Activated naive CD8-positive, alpha-beta T cell treated with anti-CD3 and anti-CD28 coated beads, Interleukin-2, amount 10 ng/mL, durations not matched to agents 7 days and 5 days (primary cell): Measurements from ENCODE around the gene STOM. TPM values are rescaled to one million over a fixed set of nuclear protein-coding genes. Genes with fewer than 3 reads are reported as not detected.

Experiments used
- ATAC-seq: fragments of 150-1000 bp; cut with Tn5 transposase; one replicate; pipeline ENCODE4 v1.10.0; 2021; ENCODE audit warnings: low read depth, moderate library complexity
- POLR2A ChIA-PET: fragments of 350-600 bp; sonication (Branson Sonifier 250); formaldehyde crosslinking; loops from one replicate; lab custom pipeline; 2021; ENCODE audit warnings: antibody characterized with exemption; lab: Charles Lee
- DNase-seq: peaks from one replicate; pipeline ENCODE4 v3.0.0; 2021
- H3K27ac Mint-ChIP-seq: one replicate; pipeline ENCODE4 v1.8.0; 2022; ENCODE audit warnings: mild to moderate bottlenecking, mixed read lengths
- H3K27me3 Mint-ChIP-seq: one replicate; pipeline ENCODE4 v1.8.0; 2022; ENCODE audit warnings: mild to moderate bottlenecking, moderate library complexity, mixed read lengths
- H3K36me3 Mint-ChIP-seq: one replicate; pipeline ENCODE4 v1.8.0; 2021; ENCODE audit warnings: mild to moderate bottlenecking, mixed read lengths
- H3K4me1 Mint-ChIP-seq: one replicate; pipeline ENCODE4 v1.8.0; 2021; ENCODE audit warnings: mixed read lengths
- H3K4me3 Mint-ChIP-seq: one replicate; pipeline ENCODE4 v1.8.0; 2022; ENCODE audit warnings: mild to moderate bottlenecking, moderate library complexity, mixed read lengths
- H3K9me3 Mint-ChIP-seq: one replicate; pipeline ENCODE4 v1.8.0; 2021; ENCODE audit warnings: mixed read lengths
- total RNA-seq, 2 experiments: library from RNA; stranded (reverse); gene quantifications; one replicate each; pipeline ENCODE4 v1.2.3, GENCODE V29; 2021

STOM gene
- total RNA-seq, 2 experiments from 2014 or later = 87.4 to 95.4 TPM

DNA sequence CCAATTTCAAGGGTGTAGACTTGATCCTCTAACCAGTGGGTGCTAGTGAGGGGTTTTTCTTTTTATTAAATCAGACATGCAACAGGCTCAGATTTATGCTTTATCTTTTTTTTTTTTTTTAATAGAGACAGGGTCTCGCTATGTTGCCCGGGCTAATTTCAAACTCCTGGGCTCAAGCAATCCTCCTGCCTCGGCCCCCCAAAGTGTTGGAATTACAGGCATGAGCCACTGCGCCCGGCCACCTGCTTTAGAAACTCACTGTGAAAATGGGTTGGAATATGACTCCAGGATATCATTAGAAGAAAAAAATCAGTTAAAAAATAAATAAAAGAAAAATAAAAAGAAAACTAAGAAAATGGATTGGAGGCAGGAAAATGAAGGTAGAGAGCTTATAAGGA, 50.7 kb downstream of the STOM start:
- Mint-ChIP-seq H3K27ac (no peak overlapping the region), H3K4me1 (peaks cover 25% of the 10 kb centered on the region), H3K4me3 (no peak overlapping the region), H3K36me3 (peaks cover 7% of the 10 kb centered on the region), H3K9me3 (no peaks in the 10 kb centered on the region), H3K27me3 (no peaks in the 10 kb centered on the region)
- POLR2A ChIA-PET = interaction anchor here (1.1 kb wide), 1 partner anchor 74 kb away, joined by 4 read pairs; no protein-coding TSS in a partner anchor
- DNase-seq = no peak
- ATAC-seq = no peak

DNA sequence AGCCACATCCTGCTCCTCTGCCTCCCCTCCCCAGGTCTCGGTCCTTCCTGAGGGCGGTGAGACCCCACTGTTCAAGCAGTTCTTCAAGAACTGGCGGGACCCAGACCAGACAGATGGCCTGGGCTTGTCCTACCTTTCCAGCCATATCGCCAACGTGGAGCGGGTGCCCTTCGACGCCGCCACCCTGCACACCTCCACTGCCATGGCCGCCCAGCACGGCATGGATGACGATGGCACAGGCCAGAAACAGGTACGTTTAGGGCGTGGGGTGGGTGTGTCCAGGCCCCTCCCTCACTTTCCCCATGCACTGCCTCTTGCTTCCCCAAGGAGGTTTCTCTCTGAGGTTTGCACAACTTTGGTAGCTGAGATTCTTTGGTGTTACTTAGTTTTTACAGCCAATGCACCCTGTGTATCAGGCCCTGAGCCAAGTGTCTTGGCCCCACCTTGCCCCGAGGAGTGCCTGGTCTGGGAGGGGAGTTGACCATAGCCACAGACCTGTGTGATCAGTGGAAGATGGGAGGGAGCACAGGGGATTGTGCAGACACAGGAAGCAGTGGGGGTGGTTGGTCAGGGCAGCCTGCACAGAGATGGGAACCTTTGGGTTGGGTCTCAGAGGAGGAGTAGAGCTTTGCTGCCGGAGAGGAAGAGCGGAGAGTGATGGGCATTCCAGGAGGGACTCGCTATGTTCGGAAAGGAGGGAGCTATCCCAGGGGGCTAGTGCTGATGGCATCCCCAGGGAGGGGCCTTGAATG, 51.2 kb downstream of the STOM start:
- Mint-ChIP-seq H3K4me1 (peaks cover 25% of the 10 kb centered on the region), H3K36me3 (peaks cover 7% of the 10 kb centered on the region), H3K27me3 (no peaks in the 10 kb centered on the region), H3K27ac (peak overlapping the region; percentile 4), H3K9me3 (no peaks in the 10 kb centered on the region), H3K4me3 (no peak overlapping the region)
- POLR2A ChIA-PET = interaction anchor here (1.1 kb wide), 1 partner anchor 75 kb away, joined by 4 read pairs; no protein-coding TSS in a partner anchor
- ATAC-seq = no peak
- no peak for DNase-seq

DNA sequence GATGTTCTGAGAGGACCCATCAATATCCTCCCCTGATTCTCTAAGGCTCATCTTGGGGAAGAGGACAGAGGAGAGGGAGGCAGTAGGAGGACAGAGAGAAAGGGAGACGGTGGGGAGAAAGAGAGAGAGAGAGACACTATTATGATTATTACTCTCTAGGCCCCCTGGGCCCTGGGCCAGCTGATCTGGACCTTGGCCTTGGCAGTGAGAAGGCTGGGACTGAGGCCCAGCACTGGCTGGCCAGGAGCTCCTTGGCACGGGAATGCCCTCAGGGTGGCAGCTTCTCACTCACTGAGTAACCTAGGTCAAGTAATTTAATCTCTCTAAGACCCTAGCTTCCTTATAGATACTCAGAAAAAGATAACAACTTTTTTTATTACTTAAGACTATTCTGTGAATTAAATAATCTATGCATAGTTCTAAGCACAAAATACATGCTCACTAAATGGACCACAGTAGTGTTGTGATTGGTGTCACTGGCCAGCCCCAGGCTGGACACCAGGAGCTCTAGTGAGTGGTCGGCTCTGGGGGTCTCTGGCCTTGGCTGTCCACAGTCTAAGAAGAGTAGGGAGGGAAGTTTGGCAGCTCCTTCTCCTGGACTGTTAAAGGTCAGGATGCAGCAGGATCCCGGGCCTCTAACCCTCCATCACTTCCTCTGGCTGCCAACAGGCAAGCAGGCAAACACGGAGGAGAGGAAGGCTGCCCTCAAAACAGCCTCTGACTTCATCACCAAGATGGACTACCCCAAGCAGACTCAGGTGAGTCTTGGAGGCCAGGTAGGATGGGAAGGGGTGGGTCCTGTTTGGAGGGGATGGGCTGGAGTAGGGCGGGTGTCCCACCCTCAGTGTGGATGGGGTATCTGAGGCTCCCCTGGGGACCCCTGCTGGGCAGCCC, 52.1 kb downstream of the STOM start:
- Mint-ChIP-seq H3K4me1 (peaks cover 24% of the 10 kb centered on the region), H3K27me3 (no peaks in the 10 kb centered on the region), H3K9me3 (no peaks in the 10 kb centered on the region), H3K36me3 (peaks cover 7% of the 10 kb centered on the region), H3K27ac (no peak overlapping the region), H3K4me3 (no peak overlapping the region)
- DNase-seq (no peak), ATAC-seq (no peak)
- POLR2A ChIA-PET = no interaction called here

DNA sequence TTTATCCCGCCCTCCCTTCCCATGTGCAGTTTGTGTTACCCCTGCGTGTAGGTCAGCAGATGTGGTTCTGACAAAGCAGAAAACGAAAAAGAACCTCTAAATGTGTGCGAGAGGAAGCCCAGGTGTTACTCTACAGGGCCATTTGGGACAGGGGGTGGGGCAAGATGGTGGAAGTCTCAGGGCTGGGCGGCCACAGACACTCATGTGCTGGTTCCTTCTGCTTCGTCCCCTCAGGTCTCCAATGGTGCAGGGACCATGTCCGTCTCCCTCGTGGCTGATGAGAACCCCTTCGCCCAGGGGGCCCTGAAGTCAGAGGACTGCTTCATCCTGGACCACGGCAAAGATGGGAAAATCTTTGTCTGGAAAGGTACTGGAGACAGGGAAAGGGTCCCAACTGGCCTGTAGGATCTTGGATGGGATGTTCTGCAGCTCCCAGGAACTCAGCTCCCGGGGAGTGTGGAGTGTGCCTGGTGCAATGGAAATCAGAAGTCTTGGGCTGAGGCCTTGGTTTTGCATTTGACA, 53.1 kb downstream of the STOM start:
- DNase-seq (no peak), ATAC-seq (no peak)
- H3K36me3 Mint-ChIP-seq = peaks cover 3% of the 10 kb centered on the region
- POLR2A ChIA-PET = no interaction called here
- H3K4me1 Mint-ChIP-seq = peaks cover 14% of the 10 kb centered on the region
- no peak overlapping the region for H3K4me3 Mint-ChIP-seq
- H3K27me3 Mint-ChIP-seq = no peaks in the 10 kb centered on the region
- no peaks in the 10 kb centered on the region for H3K9me3 Mint-ChIP-seq
- H3K27ac Mint-ChIP-seq = no peak overlapping the region

DNA sequence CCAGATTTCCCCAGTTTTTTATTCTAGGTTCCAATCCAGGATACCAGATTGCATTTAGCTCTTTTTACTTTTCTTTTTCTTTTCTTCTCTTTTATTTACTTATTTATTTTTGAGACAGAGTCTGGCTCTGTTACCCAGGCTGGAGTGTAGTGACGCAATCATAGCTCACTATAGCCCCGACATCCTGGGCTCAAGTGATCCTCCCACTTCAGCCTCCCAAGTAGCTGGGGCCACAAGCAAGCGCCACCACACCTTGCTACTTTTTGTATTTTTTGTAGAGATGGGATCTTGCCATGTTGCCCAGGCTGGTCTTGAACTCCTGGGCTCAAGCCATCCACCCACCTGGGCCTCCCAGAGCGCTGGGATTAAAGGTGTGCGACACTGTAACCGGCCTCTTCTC, 53.7 kb downstream of the STOM start:
- no peak for DNase-seq
- Mint-ChIP-seq H3K9me3 (no peaks in the 10 kb centered on the region), H3K4me3 (no peak overlapping the region), H3K27me3 (no peaks in the 10 kb centered on the region), H3K27ac (no peak overlapping the region), H3K4me1 (peaks cover 13% of the 10 kb centered on the region), H3K36me3 (peaks cover 3% of the 10 kb centered on the region)
- no peak for ATAC-seq
- POLR2A ChIA-PET = no interaction called here

DNA sequence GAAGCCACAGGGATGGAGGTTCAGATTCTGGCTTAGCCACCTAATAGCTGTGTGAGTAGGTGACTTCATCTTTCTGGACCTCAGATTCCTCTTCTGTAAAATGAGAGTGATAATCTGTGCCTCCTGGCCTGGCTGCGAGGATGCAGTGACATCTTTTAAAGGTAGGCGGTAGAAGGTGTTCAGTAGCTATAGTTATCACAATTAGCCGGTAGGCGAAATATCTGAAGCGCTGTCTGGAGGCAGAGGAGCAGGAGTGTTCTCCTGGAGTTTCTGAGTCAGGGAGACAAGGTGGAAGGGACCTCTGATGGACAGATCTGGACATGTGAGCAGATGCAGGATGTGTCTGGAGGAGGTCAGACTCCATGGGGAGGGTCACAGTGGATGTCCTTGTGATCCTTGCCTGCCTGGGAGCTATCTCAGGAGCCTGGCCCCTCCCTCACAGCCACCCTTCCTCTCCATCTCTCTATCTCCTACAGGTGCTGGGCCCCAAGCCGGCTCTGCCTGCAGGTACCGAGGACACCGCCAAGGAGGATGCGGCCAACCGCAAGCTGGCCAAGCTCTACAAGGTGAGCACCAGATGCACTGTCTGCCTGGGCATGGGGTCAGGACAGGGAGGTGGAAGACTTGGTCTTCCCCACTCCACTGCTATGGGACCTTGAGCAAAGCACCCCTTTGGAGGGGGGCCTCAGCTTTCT, 56.4 kb downstream of the STOM start:
- H3K36me3 Mint-ChIP-seq = no peaks in the 10 kb centered on the region
- POLR2A ChIA-PET = no interaction called here
- ATAC-seq = no peak
- H3K4me1 Mint-ChIP-seq = no peaks in the 10 kb centered on the region
- DNase-seq = no peak
- H3K4me3 Mint-ChIP-seq = no peak overlapping the region
- H3K27me3 Mint-ChIP-seq = no peaks in the 10 kb centered on the region
- no peaks in the 10 kb centered on the region for H3K9me3 Mint-ChIP-seq
- H3K27ac Mint-ChIP-seq = no peak overlapping the region

DNA sequence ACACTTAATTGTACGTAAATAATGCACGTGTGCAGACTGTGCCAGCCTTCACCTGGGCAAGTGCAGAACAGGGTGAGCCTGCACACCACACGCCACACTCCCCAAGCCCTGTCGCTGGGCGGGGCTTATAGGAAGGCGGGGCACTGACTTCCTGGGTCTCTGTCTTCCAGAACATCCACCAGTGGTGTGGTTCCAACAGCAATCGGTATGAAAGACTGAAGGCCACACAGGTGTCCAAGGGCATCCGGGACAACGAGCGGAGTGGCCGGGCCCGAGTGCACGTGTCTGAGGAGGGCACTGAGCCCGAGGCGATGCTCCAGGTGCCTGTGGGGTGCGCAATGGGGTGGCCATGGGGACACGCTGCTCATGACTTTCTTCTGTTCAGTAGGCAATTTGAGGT, 57.9 kb downstream of the STOM start:
- Mint-ChIP-seq H3K27me3 (no peaks in the 10 kb centered on the region), H3K4me1 (no peaks in the 10 kb centered on the region), H3K36me3 (no peaks in the 10 kb centered on the region), H3K9me3 (no peaks in the 10 kb centered on the region), H3K4me3 (no peak overlapping the region), H3K27ac (no peak overlapping the region)
- POLR2A ChIA-PET = no interaction called here
- ATAC-seq (no peak), DNase-seq (no peak)

DNA sequence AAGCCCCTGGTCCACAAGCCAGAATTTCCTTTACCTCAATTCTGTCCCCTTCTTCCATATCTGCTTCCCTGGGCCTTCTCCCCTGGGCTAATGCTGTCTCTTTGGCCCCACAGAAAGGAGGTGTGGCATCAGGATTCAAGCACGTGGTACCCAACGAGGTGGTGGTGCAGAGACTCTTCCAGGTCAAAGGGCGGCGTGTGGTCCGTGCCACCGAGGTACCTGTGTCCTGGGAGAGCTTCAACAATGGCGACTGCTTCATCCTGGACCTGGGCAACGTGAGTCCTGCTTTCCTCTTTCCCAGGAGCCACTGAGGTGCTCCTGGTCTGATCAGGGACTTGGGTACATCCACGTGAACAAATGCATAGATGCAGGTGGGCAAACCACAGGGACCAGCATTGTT, 59.5 kb downstream of the STOM start:
- Mint-ChIP-seq H3K36me3 (no peaks in the 10 kb centered on the region), H3K4me3 (no peak overlapping the region), H3K27me3 (no peaks in the 10 kb centered on the region), H3K9me3 (no peaks in the 10 kb centered on the region), H3K27ac (no peak overlapping the region), H3K4me1 (no peaks in the 10 kb centered on the region)
- no peak for ATAC-seq
- no peak for DNase-seq
- POLR2A ChIA-PET = no interaction called here

DNA sequence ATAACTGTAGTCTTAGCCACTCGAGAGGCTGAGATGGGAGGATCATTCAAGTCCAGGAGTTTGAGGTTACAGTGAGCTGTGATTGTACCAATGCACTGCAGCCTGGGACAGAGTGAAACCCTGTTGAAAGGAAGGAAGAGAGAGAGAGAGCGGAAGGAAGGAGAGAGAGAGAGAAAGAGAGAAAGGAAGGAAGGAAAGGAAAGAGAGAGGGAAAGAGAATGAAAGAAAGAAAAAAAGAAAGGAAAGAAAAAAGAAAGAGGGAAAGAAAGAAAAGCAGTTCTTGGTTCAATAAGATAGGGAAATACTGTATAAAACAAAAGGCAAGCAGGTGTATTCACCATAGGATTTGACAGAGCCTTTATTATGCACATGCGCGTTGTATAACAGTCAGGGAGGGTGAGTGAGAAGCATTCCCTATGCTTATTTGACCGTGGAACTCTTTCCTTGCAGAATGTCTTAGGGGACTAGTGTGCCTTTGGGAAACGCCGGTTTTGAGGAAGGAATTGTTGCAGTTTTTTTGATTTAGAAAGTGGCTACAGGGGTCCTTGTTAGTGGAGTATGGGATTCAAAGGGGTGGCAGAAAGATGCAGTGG, 60.1 kb downstream of the STOM start:
- Mint-ChIP-seq H3K4me1 (no peaks in the 10 kb centered on the region), H3K27ac (no peak overlapping the region), H3K4me3 (no peak overlapping the region), H3K27me3 (no peaks in the 10 kb centered on the region), H3K36me3 (no peaks in the 10 kb centered on the region), H3K9me3 (no peaks in the 10 kb centered on the region)
- POLR2A ChIA-PET = no interaction called here
- DNase-seq (no peak), ATAC-seq (no peak)

DNA sequence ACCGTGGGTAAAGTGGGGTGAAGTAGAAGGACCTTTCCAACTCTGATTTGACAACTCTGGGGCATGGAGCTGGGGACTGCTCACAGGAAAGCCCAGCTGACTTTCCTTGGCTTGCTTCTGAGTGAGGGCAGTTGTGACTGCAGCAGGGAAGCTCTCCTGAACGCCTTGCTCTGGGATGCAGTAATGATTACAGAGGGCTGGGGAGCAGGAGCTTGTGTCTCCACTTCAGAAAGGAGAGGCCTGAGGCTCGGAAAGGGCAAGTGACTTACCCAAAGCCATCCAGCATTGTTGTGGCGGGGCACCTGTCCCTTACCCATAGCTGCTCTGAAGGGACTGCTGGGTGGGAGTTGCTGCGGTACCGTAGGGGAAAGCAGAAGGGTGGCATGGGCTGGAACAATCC, 60.9 kb downstream of the STOM start:
- POLR2A ChIA-PET = no interaction called here
- Mint-ChIP-seq H3K36me3 (no peaks in the 10 kb centered on the region), H3K4me3 (no peak overlapping the region), H3K27me3 (no peaks in the 10 kb centered on the region), H3K27ac (no peak overlapping the region), H3K9me3 (no peaks in the 10 kb centered on the region), H3K4me1 (no peaks in the 10 kb centered on the region)
- ATAC-seq = no peak
- DNase-seq = no peak

DNA sequence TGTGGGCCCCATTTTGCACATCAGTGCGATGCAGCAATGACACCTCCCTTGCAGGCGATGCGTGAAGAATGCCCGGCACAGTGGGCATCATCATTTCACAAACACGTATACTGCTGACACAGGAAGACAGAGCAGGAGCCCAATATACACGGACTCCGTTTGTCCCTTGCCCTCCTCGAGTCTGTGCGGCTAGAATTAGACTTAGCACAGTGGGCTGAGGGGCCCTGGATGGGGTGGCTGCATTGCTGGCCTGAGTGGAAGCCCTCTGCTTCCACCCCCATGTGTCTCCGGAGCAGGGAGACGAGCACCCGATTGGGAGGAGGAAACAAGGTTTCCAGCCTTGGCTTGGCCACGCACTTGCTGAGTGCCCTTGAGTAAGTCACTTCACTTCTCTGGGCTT, 61.3 kb downstream of the STOM start:
- ATAC-seq (no peak), DNase-seq (no peak)
- H3K9me3 Mint-ChIP-seq = no peaks in the 10 kb centered on the region
- no peak overlapping the region for H3K4me3 Mint-ChIP-seq
- no peaks in the 10 kb centered on the region for H3K27me3 Mint-ChIP-seq
- H3K27ac Mint-ChIP-seq = no peak overlapping the region
- H3K36me3 Mint-ChIP-seq = no peaks in the 10 kb centered on the region
- POLR2A ChIA-PET = no interaction called here
- H3K4me1 Mint-ChIP-seq = no peaks in the 10 kb centered on the region

DNA sequence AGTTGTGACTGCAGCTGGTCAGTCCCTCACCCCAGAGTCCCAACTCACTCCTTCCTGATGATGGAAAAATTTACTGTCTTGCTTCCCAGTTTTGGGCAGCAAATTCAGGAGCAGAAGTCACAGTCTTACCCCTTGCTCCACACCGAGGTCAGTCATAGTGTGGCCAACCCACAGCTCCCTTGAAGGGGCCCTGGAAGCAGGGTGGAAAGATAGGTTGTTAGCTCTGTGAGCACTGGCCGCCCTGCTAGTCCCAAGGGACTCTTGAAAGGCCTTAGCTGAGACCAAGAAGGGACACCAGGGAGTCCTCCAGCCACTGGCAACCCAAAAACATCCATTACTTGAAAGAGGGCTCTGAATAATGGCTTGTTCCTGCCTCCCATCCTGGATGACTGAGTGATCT, 62.1 kb downstream of the STOM start:
- Mint-ChIP-seq H3K36me3 (no peaks in the 10 kb centered on the region), H3K27me3 (no peaks in the 10 kb centered on the region), H3K4me1 (no peaks in the 10 kb centered on the region), H3K4me3 (no peak overlapping the region), H3K27ac (no peak overlapping the region), H3K9me3 (no peaks in the 10 kb centered on the region)
- POLR2A ChIA-PET = no interaction called here
- ATAC-seq (no peak), DNase-seq (no peak)
